HepG2 (cell line): ENCODE data around the gene DSE. TPM values are rescaled to one million over a fixed set of nuclear protein-coding genes. Genes with fewer than 3 reads are reported as not detected.

Experiments
- ATAC-seq: fragments of 200-7000 bp; cut with Tn5 transposase; 3 replicates; pipeline ENCODE4 v1.9.1; 2020; ENCODE audit warnings: mild to moderate bottlenecking, moderate library complexity
- BruUV-seq: library from RNA; stranded (reverse); fragments of 400-500 nt; replicated peaks from 2 replicates; lab custom pipeline; 2021; lab: Mats Ljungman, UMichigan
- CTCF ChIA-PET: fragments of 300-600 bp; formaldehyde crosslinking; extraction: SDS; loops from one replicate; lab custom pipeline; 2021; ENCODE audit warnings: low total read pairs, inconsistent platforms, low intra/inter-chr PET ratio; lab: Yijun Ruan, JAX
- POLR2A ChIA-PET: fragments of 350-600 bp; sonication (Branson Sonifier 250); formaldehyde crosslinking; loops from one replicate; lab custom pipeline; 2020; ENCODE audit warnings: antibody characterized with exemption, inconsistent platforms; lab: Yijun Ruan, JAX
- DNase-seq: peaks from one replicate; pipeline ENCODE4 v3.0.0-alpha.2; 2015; ENCODE audit warnings: low spot score
- FAIRE-seq: peaks from 3 replicates; lab custom pipeline; 2011; peaks lifted over from hg19 to GRCh38; lab: Jason Lieb, UNC
- H2AFZ ChIP-seq: one replicate; pipeline ENCODE4 v1.6.1; 2011; ENCODE audit warnings: low read length, inconsistent platforms
- H3K27ac ChIP-seq: fragments of 300-600 bp; 3 replicates; pipeline ENCODE4 v1.8.0; 2011; ENCODE audit warnings: mixed run types, mild to moderate bottlenecking, mixed read lengths, low read length, inconsistent platforms; ENCODE audit not compliant: insufficient read depth; ENCODE audit errors: extremely low read length
- H3K27me3 ChIP-seq, 2 experiments: fragments of 200-600 bp in 1 of 2; 2 replicates in 1 of 2; 3 replicates in 1 of 2; pipeline versions ENCODE4 v1.6.0 to v1.8.0; 2011; ENCODE audit warnings: low read length in 2 of 2, mild to moderate bottlenecking in 2 of 2, moderate library complexity in 2 of 2, inconsistent platforms in 1 of 2; ENCODE audit not compliant: insufficient read depth in 2 of 2, control insufficient read depth in 1 of 2
- H3K36me3 ChIP-seq, 2 experiments: fragments of 200-600 bp in 1 of 2; replicated peaks in 1 of 2; 2 replicates in 1 of 2; 3 replicates in 1 of 2; pipeline versions ENCODE4 v1.5.1 to v1.8.0; 2011; ENCODE audit warnings: low read length in 2 of 2, inconsistent platforms in 1 of 2; ENCODE audit not compliant: insufficient read depth in 2 of 2, control insufficient read depth in 1 of 2
- H3K4me1 ChIP-seq: 2 replicates; pipeline ENCODE4 v1.5.1; 2012; ENCODE audit warnings: low read length, inconsistent platforms; ENCODE audit not compliant: insufficient read depth
- H3K4me2 ChIP-seq: 2 replicates; pipeline ENCODE4 v1.6.0; 2011; ENCODE audit warnings: low read depth, low read length, inconsistent platforms
- H3K4me3 ChIP-seq, 3 experiments: fragments of 200-600 bp in 1 of 3; sonication (generic), shearing (Covaris generic) in 1 of 3; replicated peaks in 1 of 3; 2 replicates each; pipeline ENCODE4 v1.5.1; 2011 to 2016; ENCODE audit warnings: low read length in 3 of 3, inconsistent platforms in 2 of 3, low read depth in 2 of 3, mild to moderate bottlenecking in 2 of 3, control low read depth in 1 of 3, mixed read lengths in 1 of 3; ENCODE audit not compliant: insufficient read depth in 1 of 3
- H3K79me2 ChIP-seq: one replicate; pipeline ENCODE4 v1.6.1; 2011; ENCODE audit warnings: low read length, inconsistent platforms; ENCODE audit not compliant: insufficient read depth
- H3K9ac ChIP-seq: 2 replicates; pipeline ENCODE4 v1.6.0; 2011; ENCODE audit warnings: mild to moderate bottlenecking, low read depth, low read length, inconsistent platforms; ENCODE audit not compliant: insufficient read depth
- H3K9me3 ChIP-seq: 2 replicates; pipeline ENCODE4 v1.5.1; 2012; ENCODE audit warnings: mild to moderate bottlenecking, low read length
- H4K20me1 ChIP-seq: 2 replicates; pipeline ENCODE4 v1.6.0; 2011; ENCODE audit warnings: inconsistent platforms, mild to moderate bottlenecking, low read length, moderate library complexity; ENCODE audit not compliant: insufficient read depth
- ARNTL ChIP-seq: sonication (generic); formaldehyde crosslinking; IDR thresholded peaks from 2 replicates; pipeline ENCODE4 v1.4.0; 2020; ENCODE audit warnings: mild to moderate bottlenecking, missing genetic modification reagents
- CAMTA2 ChIP-seq: sonication (generic); formaldehyde crosslinking; IDR thresholded peaks from 2 replicates; pipeline ENCODE4 v1.4.0; 2020; ENCODE audit warnings: mild to moderate bottlenecking, missing genetic modification reagents, borderline replicate concordance
- CCDC6 ChIP-seq: sonication (generic); formaldehyde crosslinking; IDR thresholded peaks from 2 replicates; pipeline ENCODE4 v1.8.1; 2022; ENCODE audit warnings: mild to moderate bottlenecking, missing genetic modification reagents, moderate library complexity
- CREM ChIP-seq, 2 experiments: sonication (generic) in 1 of 2; formaldehyde crosslinking in 1 of 2; IDR thresholded peaks; 2 replicates each; pipeline versions ENCODE4 v1.4.0 to v1.6.1; 2016 to 2020; ENCODE audit warnings: antibody characterized with exemption in 1 of 2, mild to moderate bottlenecking in 1 of 2, missing genetic modification reagents in 1 of 2
- FOXM1 ChIP-seq: sonication (generic); formaldehyde crosslinking; IDR thresholded peaks from 2 replicates; pipeline ENCODE4 v1.5.0; 2020; ENCODE audit warnings: missing genetic modification reagents
- FOXO1 ChIP-seq: sonication (generic); formaldehyde crosslinking; IDR thresholded peaks from 2 replicates; pipeline ENCODE4 v1.4.0; 2020; ENCODE audit warnings: missing genetic modification reagents
- KDM6A ChIP-seq: IDR thresholded peaks from 2 replicates; pipeline ENCODE4 v1.6.1; 2016; ENCODE audit warnings: low read depth
- NR2F1 ChIP-seq, 2 experiments: fragments of 450-650 bp in 1 of 2; formaldehyde crosslinking in 1 of 2; IDR thresholded peaks; 2 replicates each; pipeline versions ENCODE4 v1.5.0 to v1.6.1; 2016 to 2020; ENCODE audit warnings: mild to moderate bottlenecking in 1 of 2, missing compliant biosample characterization in 1 of 2, missing genetic modification reagents in 1 of 2, moderate library complexity in 1 of 2
- TEAD2 ChIP-seq: sonication (generic); formaldehyde crosslinking; IDR thresholded peaks from 2 replicates; pipeline ENCODE4 v1.9.0; 2021; ENCODE audit warnings: missing genetic modification reagents
- ZNF496 ChIP-seq: sonication (generic); formaldehyde crosslinking; IDR thresholded peaks from 2 replicates; pipeline ENCODE4 v1.8.1; 2023; ENCODE audit warnings: mild to moderate bottlenecking, moderate library complexity, missing genetic modification reagents; ENCODE audit not compliant: insufficient replicate concordance
- ZNF543 ChIP-seq: sonication (generic); formaldehyde crosslinking; IDR thresholded peaks from 2 replicates; pipeline ENCODE4 v1.4.0; 2020; ENCODE audit warnings: mild to moderate bottlenecking, missing genetic modification reagents
- ZNF768 ChIP-seq: sonication (generic); formaldehyde crosslinking; IDR thresholded peaks from 2 replicates; pipeline ENCODE4 v1.4.0; 2020; ENCODE audit warnings: missing genetic modification reagents
- ZSCAN30 ChIP-seq: sonication (generic); formaldehyde crosslinking; IDR thresholded peaks from 2 replicates; pipeline ENCODE4 v1.5.0; 2020; ENCODE audit warnings: mild to moderate bottlenecking, missing genetic modification reagents
- WGBS: methylation state at CpG from one replicate; pipeline ENCODE4 v1.1.6; 2017; ENCODE audit warnings: low lambda C conversion rate; 5-methylcytosine and 5-hydroxymethylcytosine counted together
- in situ Hi-C: cut with HindIII; loops from 2 replicates; pipeline ENCODE4 v1.10.0; 2017; ENCODE audit warnings: low pct_unique_long_range_greater_than_20kb; ENCODE audit not compliant: extremely low pct_ligation_motif_present
- intact Hi-C: fragments of 100-400 bp; cut with micrococcal nuclease; formaldehyde crosslinking; loops from one replicate; pipeline ENCODE4 v1.10.0; 2022; ENCODE audit not compliant: unreplicated experiment
- polyA plus RNA-seq, 8 experiments: library from polyadenylated mRNA; depleted of rRNA in 3 of 8; stranded (reverse) in 7 of 8; unstranded in 1 of 8; fragments of >200 nt; fragmentation: Illumina TruSeq in 4 of 8; extraction: Trizol in 4 of 8; gene quantifications; 2 replicates each; pipeline versions ENCODE4 v1.2.1 to v1.2.3, GENCODE V29; 2011 to 2016; ENCODE audit warnings: low read depth in 4 of 8, missing spikeins in 1 of 8, mixed read lengths in 1 of 8; ENCODE audit not compliant: insufficient read depth in 1 of 8
- total RNA-seq, 5 experiments: library from RNA; depleted of rRNA; stranded (reverse); fragments of >200 nt; fragmentation: Illumina TruSeq; extraction: Trizol; gene quantifications; 2 replicates each; pipeline ENCODE4 v1.2.3, GENCODE V29; 2016; ENCODE audit warnings: low read depth in 1 of 5
- TF ChIP-seq, protein P1 (sequence below): sonication (generic); formaldehyde crosslinking; IDR thresholded peaks from 2 replicates; pipeline ENCODE4 v1.5.1; 2020; ENCODE audit warnings: mild to moderate bottlenecking, missing genetic modification reagents, borderline replicate concordance
- TF ChIP-seq, protein P2 (sequence below): sonication (generic); formaldehyde crosslinking; IDR thresholded peaks from 2 replicates; pipeline ENCODE4 v1.5.0; 2020; ENCODE audit warnings: mild to moderate bottlenecking, missing genetic modification reagents, borderline replicate concordance

Gene DSE
- total and polyA plus RNA-seq, 2 of the 13 experiments (the other 11 are each of a cell fraction or from before 2014, with no cell fraction given), result 2.6 to 4.6 TPM

DNA sequence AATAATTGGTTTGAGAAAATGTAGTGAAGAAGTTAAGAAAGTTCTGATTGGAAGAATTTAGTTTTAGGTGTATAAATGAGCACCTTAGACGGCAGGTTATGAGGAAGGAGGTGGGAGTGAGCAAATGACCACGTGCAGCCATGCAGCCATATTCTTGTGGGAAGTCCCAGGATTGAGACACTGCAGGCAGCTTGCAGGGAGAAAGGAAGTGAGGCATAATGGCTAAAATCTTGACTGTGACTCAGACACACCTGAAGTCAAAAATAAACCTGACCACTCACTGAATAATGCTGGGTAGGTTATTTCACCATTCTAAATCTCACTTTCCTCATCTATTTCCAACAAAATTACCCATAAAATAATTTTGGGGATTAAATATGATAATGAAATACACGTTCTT lies 16.6 kb downstream of the DSE start:
- TF ChIP-seq, protein P1, sequence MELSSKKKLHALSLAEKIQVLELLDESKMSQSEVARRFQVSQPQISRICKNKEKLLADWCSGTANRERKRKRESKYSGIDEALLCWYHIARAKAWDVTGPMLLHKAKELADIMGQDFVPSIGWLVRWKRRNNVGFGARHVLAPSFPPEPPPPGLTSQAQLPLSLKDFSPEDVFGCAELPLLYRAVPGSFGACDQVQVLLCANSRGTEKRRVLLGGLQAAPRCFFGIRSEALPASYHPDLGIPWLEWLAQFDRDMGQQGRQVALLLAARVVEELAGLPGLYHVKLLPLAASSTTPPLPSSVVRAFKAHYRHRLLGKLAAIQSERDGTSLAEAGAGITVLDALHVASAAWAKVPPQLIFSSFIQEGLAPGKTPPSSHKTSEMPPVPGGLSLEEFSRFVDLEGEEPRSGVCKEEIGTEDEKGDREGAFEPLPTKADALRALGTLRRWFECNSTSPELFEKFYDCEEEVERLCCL (CRISPR knock-in tag), result no peak
- TF ChIP-seq CREM (IDR thresholded peaks at IDR 0.05) (no peak), CREM (CRISPR knock-in tag; IDR thresholded peaks at IDR 0.05) (no peak), CAMTA2 (CRISPR knock-in tag) (no peak)
- H3K27ac ChIP-seq, result no peak overlapping the region
- H3K4me1 ChIP-seq, result no peaks in the 10 kb centered on the region
- H3K4me3 ChIP-seq, result no peak overlapping the region
- H3K9me3 ChIP-seq, result no peaks in the 10 kb centered on the region
- ChIA-PET CTCF (no interaction called here), POLR2A (no interaction called here)
- H4K20me1 ChIP-seq, result no peaks in the 10 kb centered on the region
- no peak for FAIRE-seq
- intact Hi-C loops (no loop called here), in situ Hi-C loops (no loop called here)
- 2% methylated on average over 3 of the region's 3 CpGs for WGBS
- BruUV-seq, result no TSS peak
- no peak overlapping the region for H3K4me2 ChIP-seq
- no peak for ATAC-seq
- no peak overlapping the region for H3K9ac ChIP-seq
- no peaks in the 10 kb centered on the region for H3K79me2 ChIP-seq
- H3K27me3 ChIP-seq, result no peaks in the 10 kb centered on the region
- H3K36me3 ChIP-seq, result no peaks in the 10 kb centered on the region
- H2AFZ ChIP-seq, result no peak overlapping the region
- no peak for DNase-seq

DNA sequence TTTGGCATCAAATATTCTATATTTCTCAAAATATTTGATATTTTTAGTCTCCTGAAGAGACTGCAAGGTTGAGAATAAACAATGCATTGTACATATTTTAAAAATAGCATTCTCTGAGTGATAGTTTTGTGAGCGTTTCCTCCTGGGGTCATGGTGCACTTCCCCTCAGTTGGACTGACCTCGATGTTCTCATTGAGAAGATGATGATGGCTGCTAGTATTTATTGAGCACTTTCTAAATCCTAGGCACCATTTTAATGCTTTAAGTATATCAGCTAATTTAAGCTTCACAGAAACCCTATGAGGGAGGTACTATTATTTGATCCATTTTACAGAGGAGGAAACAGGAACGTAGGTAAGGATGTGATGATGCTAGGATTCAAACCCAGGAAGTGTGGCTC lies 18.2 kb downstream of the DSE start:
- no peaks in the 10 kb centered on the region for H3K4me1 ChIP-seq
- no peak overlapping the region for H3K27ac ChIP-seq
- ChIA-PET POLR2A (no interaction called here), CTCF (no interaction called here)
- no peak overlapping the region for H3K4me3 ChIP-seq
- no peaks in the 10 kb centered on the region for H3K36me3 ChIP-seq
- ATAC-seq (no peak), DNase-seq (no peak), FAIRE-seq (no peak)
- intact Hi-C loops (no loop called here), in situ Hi-C loops (no loop called here)
- BruUV-seq, result no TSS peak
- H3K27me3 ChIP-seq, result no peaks in the 10 kb centered on the region; a peak in 1 of 5 replicates
- no peaks in the 10 kb centered on the region for H4K20me1 ChIP-seq
- 6% methylated on average over 3 of the region's 3 CpGs for WGBS
- no peaks in the 10 kb centered on the region for H3K79me2 ChIP-seq
- no peaks in the 10 kb centered on the region for H3K9me3 ChIP-seq
- H2AFZ ChIP-seq, result no peak overlapping the region
- no peak overlapping the region for H3K4me2 ChIP-seq
- H3K9ac ChIP-seq, result no peak overlapping the region
- TF ChIP-seq, protein P2, sequence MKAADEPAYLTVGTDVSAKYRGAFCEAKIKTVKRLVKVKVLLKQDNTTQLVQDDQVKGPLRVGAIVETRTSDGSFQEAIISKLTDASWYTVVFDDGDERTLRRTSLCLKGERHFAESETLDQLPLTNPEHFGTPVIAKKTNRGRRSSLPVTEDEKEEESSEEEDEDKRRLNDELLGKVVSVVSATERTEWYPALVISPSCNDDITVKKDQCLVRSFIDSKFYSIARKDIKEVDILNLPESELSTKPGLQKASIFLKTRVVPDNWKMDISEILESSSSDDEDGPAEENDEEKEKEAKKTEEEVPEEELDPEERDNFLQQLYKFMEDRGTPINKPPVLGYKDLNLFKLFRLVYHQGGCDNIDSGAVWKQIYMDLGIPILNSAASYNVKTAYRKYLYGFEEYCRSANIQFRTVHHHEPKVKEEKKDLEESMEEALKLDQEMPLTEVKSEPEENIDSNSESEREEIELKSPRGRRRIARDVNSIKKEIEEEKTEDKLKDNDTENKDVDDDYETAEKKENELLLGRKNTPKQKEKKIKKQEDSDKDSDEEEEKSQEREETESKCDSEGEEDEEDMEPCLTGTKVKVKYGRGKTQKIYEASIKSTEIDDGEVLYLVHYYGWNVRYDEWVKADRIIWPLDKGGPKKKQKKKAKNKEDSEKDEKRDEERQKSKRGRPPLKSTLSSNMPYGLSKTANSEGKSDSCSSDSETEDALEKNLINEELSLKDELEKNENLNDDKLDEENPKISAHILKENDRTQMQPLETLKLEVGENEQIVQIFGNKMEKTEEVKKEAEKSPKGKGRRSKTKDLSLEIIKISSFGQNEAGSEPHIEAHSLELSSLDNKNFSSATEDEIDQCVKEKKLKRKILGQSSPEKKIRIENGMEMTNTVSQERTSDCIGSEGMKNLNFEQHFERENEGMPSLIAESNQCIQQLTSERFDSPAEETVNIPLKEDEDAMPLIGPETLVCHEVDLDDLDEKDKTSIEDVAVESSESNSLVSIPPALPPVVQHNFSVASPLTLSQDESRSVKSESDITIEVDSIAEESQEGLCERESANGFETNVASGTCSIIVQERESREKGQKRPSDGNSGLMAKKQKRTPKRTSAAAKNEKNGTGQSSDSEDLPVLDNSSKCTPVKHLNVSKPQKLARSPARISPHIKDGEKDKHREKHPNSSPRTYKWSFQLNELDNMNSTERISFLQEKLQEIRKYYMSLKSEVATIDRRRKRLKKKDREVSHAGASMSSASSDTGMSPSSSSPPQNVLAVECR (CRISPR knock-in tag), result no peak
- TF ChIP-seq NR2F1 (CRISPR knock-in tag; IDR thresholded peaks at IDR 0.05) (no peak), KDM6A (CRISPR knock-in tag) (no peak), ZNF768 (CRISPR knock-in tag) (no peak), ZNF543 (CRISPR knock-in tag) (no peak), FOXM1 (CRISPR knock-in tag) (no peak), CCDC6 (no peak), TEAD2 (no peak), ZNF496 (CRISPR knock-in tag) (no peak), ARNTL (CRISPR knock-in tag) (no peak), ZSCAN30 (CRISPR knock-in tag) (no peak), FOXO1 (CRISPR knock-in tag) (no peak)
